Neural crest cell (in vitro differentiated cells): ENCODE data around the gene IRGC. TPM values are rescaled to one million over a fixed set of nuclear protein-coding genes. Genes with fewer than 3 reads are reported as not detected.

Source experiments
- DNase-seq: peaks from one replicate; pipeline ENCODE4 v3.0.0; 2021; ENCODE audit warnings: low read depth, mixed read lengths, low spot score
- H3K27ac Mint-ChIP-seq: one replicate; pipeline ENCODE4 v1.8.0; 2021; ENCODE audit warnings: mild to moderate bottlenecking, mixed read lengths; ENCODE audit not compliant: unreplicated experiment
- H3K27me3 Mint-ChIP-seq: 2 replicates; pipeline ENCODE4 v1.8.0; 2021; ENCODE audit warnings: low read depth, mild to moderate bottlenecking, mixed read lengths
- H3K36me3 Mint-ChIP-seq: 2 replicates; pipeline ENCODE4 v1.8.0; 2021; ENCODE audit warnings: low read depth, mild to moderate bottlenecking, mixed read lengths
- H3K4me1 Mint-ChIP-seq: 2 replicates; pipeline ENCODE4 v1.8.0; 2021; ENCODE audit warnings: mixed read lengths
- H3K4me3 Mint-ChIP-seq: one replicate; pipeline ENCODE4 v1.8.0; 2021; ENCODE audit warnings: mild to moderate bottlenecking, mixed read lengths
- H3K9me3 Mint-ChIP-seq: 2 replicates; pipeline ENCODE4 v1.8.0; 2021; ENCODE audit warnings: mixed read lengths
- total RNA-seq: library from RNA; stranded (reverse); gene quantifications from 2 replicates; pipeline ENCODE4 v1.2.1, GENCODE V29; 2021
- TF ChIP-seq, protein P1 (sequence below): fragments of 200-600 bp; sonication (generic); conservative IDR thresholded peaks from 2 replicates; pipeline ENCODE4 v1.5.0; 2021; ENCODE audit warnings: antibody characterized with exemption, mild to moderate bottlenecking

The IRGC gene
- total RNA-seq, 1 donor from 2014 or later: not detected

DNA sequence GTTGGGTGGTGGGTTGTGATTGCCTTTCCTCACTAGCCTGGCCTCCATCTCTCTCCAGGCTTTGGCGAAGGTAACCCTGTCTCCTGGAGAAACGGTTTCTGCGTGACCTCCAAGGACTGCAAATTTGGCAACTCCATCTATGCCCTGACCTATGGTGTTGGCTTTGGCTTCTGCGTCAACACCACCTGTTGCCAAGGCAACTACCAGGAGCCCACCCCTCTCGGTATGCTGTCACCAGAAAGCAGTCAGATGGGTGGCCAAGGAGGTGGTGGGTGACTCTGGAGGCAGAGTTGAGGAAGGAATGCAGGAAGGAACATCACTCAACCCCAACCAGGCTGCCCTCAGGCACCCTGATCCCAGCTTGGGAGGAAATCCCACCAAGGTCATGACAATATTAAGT, 18.6 kb upstream of the IRGC start:
- H3K27ac Mint-ChIP-seq: no peak overlapping the region

DNA sequence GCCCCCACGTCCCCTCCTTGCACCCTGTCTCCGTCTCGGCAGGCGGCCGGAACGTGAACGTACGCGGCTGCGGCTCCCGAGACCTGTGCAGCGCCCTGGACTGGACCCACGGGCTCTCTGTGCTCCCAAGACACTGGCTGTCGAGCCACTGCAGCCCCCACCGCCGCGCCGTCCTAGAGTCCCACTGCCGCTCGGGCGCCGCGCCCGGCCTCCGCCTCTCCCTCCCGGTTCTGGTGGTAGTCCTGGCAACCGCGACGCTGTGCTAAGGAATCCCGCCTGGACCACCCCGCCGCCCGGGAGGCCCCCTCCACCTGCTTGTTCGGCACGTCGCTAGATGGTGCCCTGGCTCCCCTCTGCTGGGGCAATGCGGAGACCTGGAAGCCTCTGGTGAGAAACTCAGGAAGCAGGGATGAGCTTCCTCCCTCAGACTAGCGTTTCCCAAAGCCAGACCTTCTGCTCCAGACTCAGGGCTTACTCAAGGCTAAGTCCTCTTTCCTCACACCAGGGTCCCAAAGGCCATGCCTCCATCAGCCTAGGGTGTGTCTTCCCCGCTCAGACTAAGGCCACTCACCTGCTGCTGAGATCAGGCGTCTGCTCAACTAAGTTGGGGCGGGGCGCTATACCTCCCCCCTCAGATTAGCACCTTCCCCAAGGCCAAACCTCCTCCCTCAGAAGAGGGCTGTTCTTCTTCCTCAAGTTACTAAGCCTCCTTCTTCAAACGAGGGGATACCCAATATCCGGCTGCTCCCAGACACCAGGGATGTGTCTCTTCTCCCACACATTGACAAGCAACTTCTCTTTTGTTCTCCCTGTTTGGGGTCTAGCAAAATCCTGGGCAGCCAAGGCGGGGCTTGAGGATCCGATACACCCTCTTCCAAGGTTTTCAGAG, 16.1 kb upstream of the IRGC start:
- H3K27me3 Mint-ChIP-seq: peaks cover 43% of the 10 kb centered on the region

More for the DNA sequence above, 18.6 kb upstream of the IRGC start:
- Mint-ChIP-seq H3K27me3 (peaks cover 51% of the 10 kb centered on the region), H3K36me3 (peaks cover 1% of the 10 kb centered on the region), H3K4me3 (no peak overlapping the region), H3K9me3 (peaks cover 4% of the 10 kb centered on the region), H3K4me1 (peaks cover 10% of the 10 kb centered on the region)
- TF ChIP-seq, protein P1, sequence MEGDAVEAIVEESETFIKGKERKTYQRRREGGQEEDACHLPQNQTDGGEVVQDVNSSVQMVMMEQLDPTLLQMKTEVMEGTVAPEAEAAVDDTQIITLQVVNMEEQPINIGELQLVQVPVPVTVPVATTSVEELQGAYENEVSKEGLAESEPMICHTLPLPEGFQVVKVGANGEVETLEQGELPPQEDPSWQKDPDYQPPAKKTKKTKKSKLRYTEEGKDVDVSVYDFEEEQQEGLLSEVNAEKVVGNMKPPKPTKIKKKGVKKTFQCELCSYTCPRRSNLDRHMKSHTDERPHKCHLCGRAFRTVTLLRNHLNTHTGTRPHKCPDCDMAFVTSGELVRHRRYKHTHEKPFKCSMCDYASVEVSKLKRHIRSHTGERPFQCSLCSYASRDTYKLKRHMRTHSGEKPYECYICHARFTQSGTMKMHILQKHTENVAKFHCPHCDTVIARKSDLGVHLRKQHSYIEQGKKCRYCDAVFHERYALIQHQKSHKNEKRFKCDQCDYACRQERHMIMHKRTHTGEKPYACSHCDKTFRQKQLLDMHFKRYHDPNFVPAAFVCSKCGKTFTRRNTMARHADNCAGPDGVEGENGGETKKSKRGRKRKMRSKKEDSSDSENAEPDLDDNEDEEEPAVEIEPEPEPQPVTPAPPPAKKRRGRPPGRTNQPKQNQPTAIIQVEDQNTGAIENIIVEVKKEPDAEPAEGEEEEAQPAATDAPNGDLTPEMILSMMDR: no peak
- no peak for DNase-seq

GRCh38 chr19:43700395-43701000, 15.4 kb upstream of the IRGC start:
- Mint-ChIP-seq H3K36me3 (no peaks in the 10 kb centered on the region), H3K27ac (no peak overlapping the region), H3K9me3 (peaks cover 2% of the 10 kb centered on the region), H3K4me3 (no peak overlapping the region), H3K4me1 (peaks cover 10% of the 10 kb centered on the region), H3K27me3 (peaks cover 42% of the 10 kb centered on the region)
- no peak for DNase-seq
- TF ChIP-seq, protein P1: no peak

More for the DNA sequence above, 16.1 kb upstream of the IRGC start:
- H3K36me3 Mint-ChIP-seq: no peaks in the 10 kb centered on the region
- TF ChIP-seq, protein P1: no peak
- H3K27ac Mint-ChIP-seq: no peak overlapping the region
- peaks cover 2% of the 10 kb centered on the region for H3K9me3 Mint-ChIP-seq
- peaks cover 10% of the 10 kb centered on the region for H3K4me1 Mint-ChIP-seq
- no peak overlapping the region for H3K4me3 Mint-ChIP-seq
- peak; percentile 52 for DNase-seq

- peaks cover 23% of the 10 kb centered on the region for H3K27me3 Mint-ChIP-seq
- DNase-seq: no peak
- H3K27ac Mint-ChIP-seq: no peak overlapping the region
- H3K4me1 Mint-ChIP-seq: peaks cover 10% of the 10 kb centered on the region
- TF ChIP-seq, protein P1: no peak
- H3K9me3 Mint-ChIP-seq: peaks cover 4% of the 10 kb centered on the region
- no peaks in the 10 kb centered on the region for H3K36me3 Mint-ChIP-seq
- no peak overlapping the region for H3K4me3 Mint-ChIP-seq
Observed at GRCh38 chr19:43704002-43704705, 11.7 kb upstream of the IRGC start.

DNA sequence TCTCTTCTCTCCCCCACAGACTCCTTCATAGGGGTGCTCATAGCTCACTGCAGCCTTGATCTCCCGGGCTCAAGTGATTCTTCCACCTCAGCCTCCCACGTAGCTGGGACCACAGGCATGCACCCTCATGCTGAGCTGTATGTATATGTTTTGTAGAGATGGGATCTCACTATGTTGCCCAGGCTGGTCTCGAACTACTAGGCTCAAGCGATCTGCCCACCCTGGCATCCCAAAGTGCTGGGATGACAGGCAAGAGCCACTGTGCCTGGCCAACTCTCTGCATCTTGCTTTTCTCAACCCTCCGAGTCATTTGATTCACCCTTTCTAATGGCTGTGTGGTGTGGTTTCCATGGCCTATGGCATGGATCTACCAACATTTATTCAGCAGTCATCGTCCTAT, 10.1 kb upstream of the IRGC start:
- no peak overlapping the region for H3K4me3 Mint-ChIP-seq
- peaks cover 18% of the 10 kb centered on the region for H3K27me3 Mint-ChIP-seq
- H3K27ac Mint-ChIP-seq: no peak overlapping the region
- TF ChIP-seq, protein P1: no peak
- no peaks in the 10 kb centered on the region for H3K4me1 Mint-ChIP-seq
- peaks cover 5% of the 10 kb centered on the region for H3K9me3 Mint-ChIP-seq
- no peaks in the 10 kb centered on the region for H3K36me3 Mint-ChIP-seq
- no peak for DNase-seq
